ES-I3 (cell line): ENCODE measurements around the gene PDLIM5.

Source experiments
- H3K36me3 ChIP-seq: 2 replicates; pipeline ENCODE4 v1.6.1; 2013; ENCODE audit warnings: mild to moderate bottlenecking, low read length, control low read depth, moderate library complexity; ENCODE audit not compliant: insufficient read depth
- H3K4me1 ChIP-seq: 2 replicates; pipeline ENCODE4 v1.6.1; 2013; ENCODE audit warnings: mild to moderate bottlenecking, control low read depth, low read length; ENCODE audit not compliant: insufficient read depth
- H3K9ac ChIP-seq: 2 replicates; pipeline ENCODE4 v1.6.1; 2013; ENCODE audit warnings: low read depth, mild to moderate bottlenecking, low read length, moderate library complexity
- H3K9me3 ChIP-seq: 2 replicates; pipeline ENCODE4 v1.6.1; 2013; ENCODE audit warnings: mild to moderate bottlenecking, low read length, moderate library complexity; ENCODE audit not compliant: control insufficient read depth, insufficient read depth

PDLIM5 gene

DNA sequence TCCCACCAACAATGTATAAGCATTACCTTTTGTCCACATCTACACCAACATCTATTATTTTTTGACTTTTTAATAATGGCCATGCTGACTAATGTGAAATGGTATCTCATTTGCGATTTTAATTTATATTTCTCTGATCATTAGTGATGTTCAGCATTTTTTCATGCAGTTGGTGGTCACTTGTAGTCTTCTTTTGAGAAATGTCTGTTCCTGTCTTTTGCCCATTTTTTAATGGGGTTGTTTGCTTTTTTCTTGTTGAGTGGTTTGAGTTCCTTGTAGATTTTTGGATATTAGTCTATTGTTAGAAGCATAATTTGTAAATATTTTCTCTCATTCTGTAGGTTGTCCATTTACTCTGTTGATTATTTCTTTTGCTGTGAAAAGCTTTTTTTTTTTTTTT, 36.8 kb upstream of the PDLIM5 start:
- Histone ChIP-seq H3K36me3 (no peaks in the 10 kb centered on the region), H3K4me1 (peaks cover 6% of the 10 kb centered on the region; the same call in 1 of the 2 replicates), H3K9ac (no peak overlapping the region), H3K9me3 (peaks cover 4% of the 10 kb centered on the region; the same call in 1 of the 2 replicates)

DNA sequence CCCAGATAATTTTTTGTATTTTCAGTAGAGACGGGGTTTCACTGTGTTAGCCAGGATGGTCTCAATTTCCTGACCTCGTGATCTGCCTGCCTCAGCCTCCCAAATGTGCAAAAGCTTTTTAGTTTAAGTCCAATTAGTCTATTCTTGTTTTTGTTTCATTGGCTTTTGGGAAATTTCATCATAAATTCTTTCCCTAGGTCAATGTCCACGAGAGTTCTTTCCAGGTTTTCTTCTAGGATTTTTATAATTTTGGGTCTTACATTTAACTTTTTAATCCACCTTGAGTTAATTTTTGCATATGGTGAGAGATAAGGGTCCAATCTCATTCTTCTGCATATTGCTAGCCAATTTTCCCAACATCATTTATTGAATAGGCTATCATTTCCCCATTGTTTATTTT, 36.3 kb upstream of the PDLIM5 start:
- H3K9me3 ChIP-seq: peaks cover 4% of the 10 kb centered on the region; the same call in 1 of the 2 replicates
- H3K36me3 ChIP-seq: no peaks in the 10 kb centered on the region
- H3K9ac ChIP-seq: no peak overlapping the region
- peaks cover 9% of the 10 kb centered on the region; the same call in 1 of the 2 replicates for H3K4me1 ChIP-seq

GRCh38 chr4:94416335-94416734, 35.4 kb upstream of the PDLIM5 start:
- no peaks in the 10 kb centered on the region for H3K36me3 ChIP-seq
- peaks cover 4% of the 10 kb centered on the region; the same call in 1 of the 2 replicates for H3K9me3 ChIP-seq
- H3K9ac ChIP-seq: no peak overlapping the region
- H3K4me1 ChIP-seq: peaks cover 9% of the 10 kb centered on the region; the same call in 1 of the 2 replicates

DNA sequence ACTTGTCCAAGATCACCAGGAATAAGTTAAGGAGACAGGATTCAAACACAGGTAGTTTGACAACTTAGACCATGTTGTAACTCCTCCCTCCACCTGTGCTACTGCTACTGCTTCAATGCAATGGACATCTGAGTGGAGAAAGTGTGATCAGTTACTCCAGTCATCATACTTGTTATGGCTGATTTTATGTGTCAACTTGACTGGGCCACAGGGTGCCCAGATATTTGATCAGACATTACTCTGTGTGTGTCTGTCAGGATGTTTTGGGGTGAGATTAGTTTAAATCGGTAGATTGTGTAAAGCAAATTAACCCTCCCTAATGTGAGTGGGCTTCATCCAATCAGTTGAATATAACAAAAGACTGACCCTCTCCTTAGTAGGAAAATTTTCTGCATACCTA, 34.8 kb upstream of the PDLIM5 start:
- Histone ChIP-seq H3K4me1 (peaks cover 9% of the 10 kb centered on the region; the same call in 1 of the 2 replicates), H3K9ac (no peak overlapping the region), H3K36me3 (no peaks in the 10 kb centered on the region), H3K9me3 (peaks cover 4% of the 10 kb centered on the region; the same call in 1 of the 2 replicates)

DNA sequence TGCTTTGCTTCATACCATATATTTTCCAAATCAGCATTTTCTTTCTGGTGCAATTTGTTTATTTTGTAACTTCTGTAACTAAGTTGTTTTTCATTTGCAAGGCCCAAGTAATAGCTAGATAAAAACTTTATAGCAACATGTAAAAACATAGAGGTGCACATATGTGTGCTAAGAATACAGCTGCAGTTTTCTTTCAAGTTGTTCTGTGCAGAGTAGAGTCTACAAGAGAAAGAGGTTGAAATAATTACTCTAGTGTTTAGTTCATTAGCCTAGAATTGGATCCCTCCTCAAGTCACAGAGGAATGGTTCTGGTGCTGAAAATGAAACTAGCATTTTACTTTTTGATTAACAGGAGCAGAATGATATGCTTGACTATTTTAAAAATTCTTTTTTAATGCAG, 32.2 kb upstream of the PDLIM5 start:
- H3K9ac ChIP-seq: no peak overlapping the region
- no peaks in the 10 kb centered on the region for H3K36me3 ChIP-seq
- H3K4me1 ChIP-seq: peaks cover 9% of the 10 kb centered on the region; the same call in 1 of the 2 replicates
- H3K9me3 ChIP-seq: peaks cover 4% of the 10 kb centered on the region; the same call in 1 of the 2 replicates

DNA sequence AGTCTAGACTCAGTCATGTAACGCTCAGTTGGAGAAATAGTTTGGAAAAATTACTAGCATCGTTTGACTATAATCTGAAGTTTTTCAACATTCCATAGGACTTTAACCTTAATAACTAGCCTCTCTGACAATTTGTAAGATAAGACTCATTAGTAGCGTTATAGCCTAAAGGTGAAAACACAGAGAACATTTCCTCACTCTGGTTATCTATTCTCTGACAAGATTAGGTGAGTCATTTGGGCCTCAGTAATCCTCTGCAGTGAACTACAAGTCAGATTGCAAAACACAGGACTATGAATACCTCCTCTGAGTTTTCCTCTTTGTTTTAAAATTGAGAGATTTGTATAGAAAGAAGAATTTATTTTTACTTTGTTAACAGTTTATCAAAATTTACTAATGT, 31.8 kb upstream of the PDLIM5 start:
- Histone ChIP-seq H3K36me3 (no peaks in the 10 kb centered on the region), H3K9ac (no peak overlapping the region), H3K4me1 (peaks cover 9% of the 10 kb centered on the region; the same call in 1 of the 2 replicates), H3K9me3 (peaks cover 4% of the 10 kb centered on the region; the same call in 1 of the 2 replicates)

GRCh38 chr4:94420356-94420755, 31.4 kb upstream of the PDLIM5 start:
- Histone ChIP-seq H3K36me3 (no peaks in the 10 kb centered on the region), H3K9ac (no peak overlapping the region), H3K4me1 (peaks cover 9% of the 10 kb centered on the region; the same call in 1 of the 2 replicates), H3K9me3 (peaks cover 4% of the 10 kb centered on the region; the same call in 1 of the 2 replicates)

DNA sequence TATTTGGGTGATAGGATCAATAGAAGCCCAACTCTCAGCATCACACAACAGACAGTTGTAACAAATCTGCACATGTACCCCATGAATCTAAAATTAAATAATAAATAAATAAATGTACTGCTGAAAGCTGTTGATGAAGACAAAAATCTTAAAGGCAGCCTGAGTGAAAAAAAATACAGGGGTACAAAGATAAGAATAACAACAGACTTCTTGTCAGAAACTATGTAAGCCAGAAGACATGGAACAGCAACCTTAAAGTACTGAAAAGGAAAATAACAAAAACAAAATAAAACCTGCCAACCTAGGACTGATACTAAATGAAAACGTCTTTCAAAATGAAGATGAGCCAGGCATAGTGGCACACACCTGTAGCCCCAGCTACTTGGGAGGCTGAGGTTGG, 25.0 kb upstream of the PDLIM5 start:
- Histone ChIP-seq H3K9me3 (peaks cover 4% of the 10 kb centered on the region; the same call in 1 of the 2 replicates), H3K9ac (no peak overlapping the region), H3K4me1 (no peaks in the 10 kb centered on the region), H3K36me3 (no peaks in the 10 kb centered on the region)

- H3K9me3 ChIP-seq: peaks cover 4% of the 10 kb centered on the region; the same call in 1 of the 2 replicates
- H3K4me1 ChIP-seq: no peaks in the 10 kb centered on the region
- H3K36me3 ChIP-seq: no peaks in the 10 kb centered on the region
- no peak overlapping the region for H3K9ac ChIP-seq
These were observed 22.9 kb upstream of the PDLIM5 start for GRCh38 chr4:94428884-94429283.

GRCh38 chr4:94430406-94430805, 21.3 kb upstream of the PDLIM5 start:
- H3K4me1 ChIP-seq: no peaks in the 10 kb centered on the region
- peaks cover 7% of the 10 kb centered on the region; the same call in 1 of the 2 replicates for H3K9me3 ChIP-seq
- H3K36me3 ChIP-seq: no peaks in the 10 kb centered on the region
- no peak overlapping the region for H3K9ac ChIP-seq

DNA sequence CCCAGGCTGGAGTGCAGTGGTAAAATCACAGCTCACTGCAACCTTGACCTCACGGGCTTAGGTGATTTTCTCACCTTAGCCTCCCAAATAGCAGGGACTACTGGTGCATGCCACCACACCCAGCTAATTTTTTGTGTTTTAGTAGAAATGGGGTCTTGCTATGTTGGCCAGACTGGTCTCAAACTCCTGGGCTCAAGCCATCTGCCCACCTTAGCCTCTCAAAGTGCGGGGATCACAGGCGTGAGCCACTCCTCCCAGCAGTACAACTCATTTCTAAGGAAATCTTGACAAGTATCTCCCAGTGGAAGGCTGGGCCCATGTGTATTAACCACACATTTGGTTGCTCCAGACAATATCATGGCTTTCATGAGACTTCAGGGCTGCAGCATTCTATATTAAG, 20.4 kb upstream of the PDLIM5 start:
- peaks cover 7% of the 10 kb centered on the region; the same call in 1 of the 2 replicates for H3K9me3 ChIP-seq
- H3K4me1 ChIP-seq: peaks cover 3% of the 10 kb centered on the region; the same call in 1 of the 2 replicates
- no peaks in the 10 kb centered on the region for H3K36me3 ChIP-seq
- no peak overlapping the region for H3K9ac ChIP-seq

DNA sequence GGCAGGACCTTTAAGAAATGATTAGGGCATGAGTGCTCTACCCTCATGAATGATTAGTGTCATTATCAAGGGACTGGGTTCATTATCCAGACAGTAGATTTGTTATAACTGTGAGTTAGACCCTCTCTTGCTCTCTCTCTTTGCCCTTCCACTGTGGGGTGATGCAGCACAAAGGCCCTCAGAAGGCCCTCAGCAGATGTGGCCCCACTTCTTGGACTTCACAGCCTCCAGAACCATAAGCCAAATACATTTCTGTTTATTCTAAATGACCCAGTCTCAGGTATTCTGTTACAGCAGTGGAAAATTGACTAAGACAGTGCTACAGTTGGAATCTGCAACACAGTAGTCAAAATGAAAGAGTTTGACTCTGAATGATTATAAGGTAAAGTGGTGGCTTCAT, 17.2 kb upstream of the PDLIM5 start:
- Histone ChIP-seq H3K36me3 (no peaks in the 10 kb centered on the region), H3K9ac (no peak overlapping the region), H3K9me3 (peaks cover 3% of the 10 kb centered on the region; the same call in 1 of the 2 replicates), H3K4me1 (peaks cover 3% of the 10 kb centered on the region; the same call in 1 of the 2 replicates)

- no peaks in the 10 kb centered on the region for H3K36me3 ChIP-seq
- peaks cover 3% of the 10 kb centered on the region; the same call in 1 of the 2 replicates for H3K9me3 ChIP-seq
- H3K9ac ChIP-seq: no peak overlapping the region
- peaks cover 3% of the 10 kb centered on the region; the same call in 1 of the 2 replicates for H3K4me1 ChIP-seq
These were observed 15.9 kb upstream of the PDLIM5 start for GRCh38 chr4:94435874-94436273.

- Histone ChIP-seq H3K36me3 (no peaks in the 10 kb centered on the region), H3K9me3 (peaks cover 3% of the 10 kb centered on the region; the same call in 1 of the 2 replicates), H3K4me1 (peaks cover 3% of the 10 kb centered on the region; the same call in 1 of the 2 replicates), H3K9ac (no peak overlapping the region)
These were observed 15.2 kb upstream of the PDLIM5 start for GRCh38 chr4:94436512-94436911.

DNA sequence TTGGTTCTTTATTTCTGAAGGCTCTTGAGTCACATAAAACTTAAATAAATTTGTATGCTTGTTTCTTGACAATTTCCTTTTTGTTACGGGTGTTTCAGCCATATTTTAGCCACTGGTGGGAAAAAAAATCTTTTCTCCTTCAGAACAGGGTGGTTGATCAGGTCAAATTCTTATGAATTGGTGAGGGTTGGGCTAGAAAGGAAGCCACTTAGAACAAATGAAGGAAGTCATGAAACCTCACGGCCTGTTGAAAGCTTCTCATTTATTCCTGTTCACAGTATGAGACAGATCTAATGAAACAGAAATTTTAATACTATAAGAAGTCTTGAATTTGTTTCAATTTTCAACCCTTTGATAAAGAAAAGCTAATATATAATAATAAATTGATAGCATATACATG, 12.1 kb upstream of the PDLIM5 start:
- Histone ChIP-seq H3K36me3 (no peaks in the 10 kb centered on the region), H3K9me3 (peaks cover under 1% of the 10 kb centered on the region; the same call in 1 of the 2 replicates), H3K4me1 (peaks cover 3% of the 10 kb centered on the region; the same call in 1 of the 2 replicates), H3K9ac (no peak overlapping the region)
